ENCODE measurements around the gene CEP85.

Gene CEP85

DNA sequence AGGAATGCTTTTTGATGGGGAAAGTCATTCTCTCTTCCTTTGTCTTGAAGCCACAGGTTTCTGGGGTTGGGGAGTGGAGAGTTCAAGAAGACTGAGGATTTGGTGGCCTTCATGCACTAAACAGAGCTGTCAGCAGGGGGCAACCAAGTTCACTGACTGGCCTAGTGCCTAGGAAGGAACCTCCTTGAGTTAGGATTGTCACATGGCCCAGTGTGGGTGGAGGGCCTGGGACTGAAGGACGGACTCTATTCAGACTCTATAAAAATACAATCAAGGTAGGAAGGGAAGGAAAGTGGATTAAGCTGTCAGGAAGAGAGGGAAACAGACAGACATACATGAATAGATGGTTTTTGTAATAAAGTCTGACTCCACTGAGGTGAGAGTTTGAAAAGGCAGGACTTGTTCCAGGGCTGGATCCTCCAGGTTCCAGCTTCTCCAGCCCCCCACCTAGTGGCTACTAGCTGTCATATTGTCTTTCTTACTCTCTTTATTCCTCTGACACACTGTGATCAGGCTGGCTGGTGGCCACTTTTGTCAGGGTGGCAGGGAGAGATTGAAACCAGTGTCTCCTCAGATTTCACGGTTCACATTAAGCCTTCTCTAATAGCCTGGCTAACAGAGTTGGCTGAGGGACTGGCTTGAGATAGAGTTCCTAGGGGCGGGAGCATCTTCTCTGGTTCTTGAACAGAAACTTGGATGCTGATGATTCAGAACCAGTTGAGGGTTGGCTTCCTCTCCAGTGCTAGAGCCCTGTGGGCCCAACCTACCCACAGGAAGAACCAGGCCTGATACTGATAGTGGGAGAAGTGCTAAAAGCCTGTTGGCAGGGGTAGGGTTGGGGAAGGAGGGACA lies 41.8 kb downstream of the CEP85 start:
- H3K27me3 ChIP-seq: no peaks in the 10 kb centered on the region
- H3K27ac ChIP-seq: peak overlapping the region; percentile 100
- H3K4me3 ChIP-seq (ENCODE audit: low read depth in 1 of 2, low read length in 1 of 2): peak overlapping the region; percentile 9 to 42
- peaks cover 57 to 66% of the 10 kb centered on the region in 2 experiments for H3K4me1 ChIP-seq (ENCODE audit: control insufficient read depth in 1 of 2, insufficient read depth in 1 of 2, low read depth in 1 of 2, low read length in 1 of 2)
- H3K9me3 ChIP-seq: no peaks in the 10 kb centered on the region
- H3K36me3 ChIP-seq: peaks cover 12% of the 10 kb centered on the region
- TF ChIP-seq, protein P1, sequence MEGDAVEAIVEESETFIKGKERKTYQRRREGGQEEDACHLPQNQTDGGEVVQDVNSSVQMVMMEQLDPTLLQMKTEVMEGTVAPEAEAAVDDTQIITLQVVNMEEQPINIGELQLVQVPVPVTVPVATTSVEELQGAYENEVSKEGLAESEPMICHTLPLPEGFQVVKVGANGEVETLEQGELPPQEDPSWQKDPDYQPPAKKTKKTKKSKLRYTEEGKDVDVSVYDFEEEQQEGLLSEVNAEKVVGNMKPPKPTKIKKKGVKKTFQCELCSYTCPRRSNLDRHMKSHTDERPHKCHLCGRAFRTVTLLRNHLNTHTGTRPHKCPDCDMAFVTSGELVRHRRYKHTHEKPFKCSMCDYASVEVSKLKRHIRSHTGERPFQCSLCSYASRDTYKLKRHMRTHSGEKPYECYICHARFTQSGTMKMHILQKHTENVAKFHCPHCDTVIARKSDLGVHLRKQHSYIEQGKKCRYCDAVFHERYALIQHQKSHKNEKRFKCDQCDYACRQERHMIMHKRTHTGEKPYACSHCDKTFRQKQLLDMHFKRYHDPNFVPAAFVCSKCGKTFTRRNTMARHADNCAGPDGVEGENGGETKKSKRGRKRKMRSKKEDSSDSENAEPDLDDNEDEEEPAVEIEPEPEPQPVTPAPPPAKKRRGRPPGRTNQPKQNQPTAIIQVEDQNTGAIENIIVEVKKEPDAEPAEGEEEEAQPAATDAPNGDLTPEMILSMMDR (IDR thresholded peaks at IDR 0.05): peak; percentile 92

DNA sequence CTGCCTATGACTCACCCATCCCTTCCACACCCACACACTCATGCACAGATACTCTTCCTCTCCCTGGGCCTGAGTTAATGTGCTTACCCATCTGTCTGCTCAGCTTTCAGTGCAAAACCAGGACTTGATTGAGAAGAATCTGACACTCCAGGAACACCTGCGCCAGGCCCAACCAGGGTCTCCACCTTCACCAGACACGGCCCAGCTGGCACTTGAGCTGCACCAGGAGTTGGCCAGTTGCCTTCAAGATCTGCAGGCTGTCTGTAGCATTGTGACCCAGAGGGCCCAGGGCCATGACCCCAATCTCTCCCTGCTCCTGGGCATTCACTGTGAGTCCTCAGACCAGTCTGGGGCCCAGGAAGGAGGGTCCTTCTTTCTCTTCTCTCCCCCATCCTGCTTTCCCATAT lies 42.4 kb downstream of the CEP85 start:
- TF ChIP-seq, protein P1 (IDR thresholded peaks at IDR 0.05): no peak
- Histone ChIP-seq H3K27ac (peak overlapping the region; percentile 100), H3K4me1 (ENCODE audit: control insufficient read depth in 1 of 2, insufficient read depth in 1 of 2, low read depth in 1 of 2, low read length in 1 of 2) (peaks cover 64 to 73% of the 10 kb centered on the region in 2 experiments), H3K4me3 (ENCODE audit: low read depth in 1 of 2, low read length in 1 of 2) (no peak overlapping the region), H3K36me3 (peaks cover 14% of the 10 kb centered on the region), H3K9me3 (no peaks in the 10 kb centered on the region), H3K27me3 (no peaks in the 10 kb centered on the region)

DNA sequence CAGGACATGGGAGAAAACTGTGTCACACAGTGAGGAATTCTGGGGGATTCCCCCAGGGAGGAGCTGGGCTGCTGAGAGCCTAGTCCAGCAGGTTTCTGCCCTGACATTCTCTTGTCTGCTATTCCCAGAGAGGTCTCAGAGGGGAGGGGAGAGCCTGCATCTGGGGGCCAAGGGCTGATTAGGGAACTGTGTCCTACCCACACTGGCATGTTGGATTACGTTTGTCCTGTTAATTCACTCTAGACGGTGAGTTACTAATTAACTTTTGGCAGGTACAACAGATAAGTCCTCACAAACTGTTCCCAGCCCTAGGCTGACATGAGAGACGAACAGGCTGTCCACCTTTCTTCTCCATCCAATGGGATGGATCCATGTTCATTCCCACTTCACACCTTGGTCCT lies 43.3 kb downstream of the CEP85 start:
- Histone ChIP-seq H3K4me3 (ENCODE audit: low read depth in 1 of 2, low read length in 1 of 2) (no peak overlapping the region), H3K27me3 (no peaks in the 10 kb centered on the region), H3K4me1 (ENCODE audit: control insufficient read depth in 1 of 2, insufficient read depth in 1 of 2, low read depth in 1 of 2, low read length in 1 of 2) (peaks cover 69 to 81% of the 10 kb centered on the region in 2 experiments), H3K36me3 (peaks cover 17% of the 10 kb centered on the region), H3K9me3 (no peaks in the 10 kb centered on the region), H3K27ac (peak overlapping the region; percentile 100)
- TF ChIP-seq, protein P1 (IDR thresholded peaks at IDR 0.05): no peak

DNA sequence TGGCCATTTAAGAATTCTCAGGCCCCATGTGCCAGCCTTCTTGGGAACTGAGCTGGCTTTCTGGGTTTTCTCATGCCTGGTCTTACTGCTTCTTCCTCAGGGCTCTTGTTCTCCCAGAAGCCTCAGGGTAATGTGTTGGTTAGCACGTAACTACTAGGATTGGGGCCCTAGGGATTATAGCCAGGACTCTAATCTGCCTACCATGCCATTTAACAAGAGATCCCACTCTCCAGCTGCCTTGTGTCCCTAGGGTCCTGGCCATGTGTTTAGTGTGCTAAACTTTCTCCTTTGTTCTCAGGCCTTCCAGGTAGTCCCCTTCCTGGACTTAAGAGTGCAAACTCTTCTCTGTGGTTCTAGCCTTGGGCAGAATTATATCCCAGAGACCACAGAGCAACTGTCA lies 43.7 kb downstream of the CEP85 start:
- TF ChIP-seq, protein P1 (IDR thresholded peaks at IDR 0.05): no peak
- Histone ChIP-seq H3K36me3 (peaks cover 22% of the 10 kb centered on the region), H3K4me1 (ENCODE audit: control insufficient read depth in 1 of 2, insufficient read depth in 1 of 2, low read depth in 1 of 2, low read length in 1 of 2) (peaks cover 69 to 85% of the 10 kb centered on the region in 2 experiments), H3K27ac (peak overlapping the region; percentile 100), H3K27me3 (no peaks in the 10 kb centered on the region), H3K9me3 (no peaks in the 10 kb centered on the region), H3K4me3 (ENCODE audit: low read depth in 1 of 2, low read length in 1 of 2) (no peak overlapping the region)

DNA sequence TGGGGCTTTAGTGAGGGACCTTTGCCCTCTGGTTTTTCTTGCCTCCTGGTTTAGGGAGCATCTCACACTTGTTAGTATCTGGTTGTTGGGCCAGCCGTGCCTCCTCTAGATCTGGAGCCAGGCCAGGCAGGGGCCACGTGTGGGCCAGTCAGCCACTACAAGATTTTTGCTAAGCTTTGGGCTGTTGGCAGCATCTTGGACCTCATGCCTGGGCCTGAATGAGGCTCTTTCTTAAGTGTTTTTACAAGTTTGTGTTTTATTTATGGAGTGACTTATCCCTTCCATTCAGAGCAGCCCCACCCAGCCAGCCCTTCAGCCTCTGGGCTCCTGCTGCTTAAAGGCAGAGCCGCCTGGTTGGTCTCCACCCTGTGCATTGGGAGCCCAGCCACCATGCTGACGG lies 44.3 kb downstream of the CEP85 start:
- peak overlapping the region in 1 of 2 experiments; percentile 97 for H3K4me3 ChIP-seq (ENCODE audit: low read depth in 1 of 2, low read length in 1 of 2)
- H3K36me3 ChIP-seq: peaks cover 28% of the 10 kb centered on the region
- TF ChIP-seq, protein P1 (IDR thresholded peaks at IDR 0.05): no peak
- H3K27me3 ChIP-seq: no peaks in the 10 kb centered on the region
- no peaks in the 10 kb centered on the region for H3K9me3 ChIP-seq
- peaks cover 69 to 86% of the 10 kb centered on the region in 2 experiments for H3K4me1 ChIP-seq (ENCODE audit: control insufficient read depth in 1 of 2, insufficient read depth in 1 of 2, low read depth in 1 of 2, low read length in 1 of 2)
- peak overlapping the region; percentile 100 for H3K27ac ChIP-seq
